Right ventricle myocardium inferior (tissue), 1 donor: ENCODE results near the gene FNBP1. TPM values are rescaled to one million over a fixed set of nuclear protein-coding genes. Genes with fewer than 3 reads are reported as not detected.
"Not testable (repeated sequence)": the region's sequence is repeated elsewhere in the genome, so short reads cannot be mapped to it uniquely, and the experiment has no call there.

Source experiments
- ATAC-seq: fragments of 200-7000 bp; cut with Tn5 transposase; one replicate; pipeline ENCODE4 v1.9.1; 2020; ENCODE audit warnings: mild to moderate bottlenecking, moderate library complexity
- DNase-seq: peaks from one replicate; pipeline ENCODE4 v3.0.0; 2021; ENCODE audit errors: missing footprints
- intact Hi-C: fragments of 100-400 bp; cut with DNase I; formaldehyde crosslinking; loops from one replicate; pipeline ENCODE4 v1.11.0; 2022
- total RNA-seq: library from RNA; stranded (reverse); fragmentation: NEBNext Ultra II Directional; extraction: Animal tissue kit (Norgen Biotek cat#: 25700); gene quantifications from one replicate; pipeline ENCODE4 v1.2.1, GENCODE V29; 2021
- donor health status: DM: no; HTN: yes; CAD: no; lungs with severe emphysema.

Gene FNBP1
- total RNA-seq, 1 donor from 2014 or later: 24.2 TPM

DNA sequence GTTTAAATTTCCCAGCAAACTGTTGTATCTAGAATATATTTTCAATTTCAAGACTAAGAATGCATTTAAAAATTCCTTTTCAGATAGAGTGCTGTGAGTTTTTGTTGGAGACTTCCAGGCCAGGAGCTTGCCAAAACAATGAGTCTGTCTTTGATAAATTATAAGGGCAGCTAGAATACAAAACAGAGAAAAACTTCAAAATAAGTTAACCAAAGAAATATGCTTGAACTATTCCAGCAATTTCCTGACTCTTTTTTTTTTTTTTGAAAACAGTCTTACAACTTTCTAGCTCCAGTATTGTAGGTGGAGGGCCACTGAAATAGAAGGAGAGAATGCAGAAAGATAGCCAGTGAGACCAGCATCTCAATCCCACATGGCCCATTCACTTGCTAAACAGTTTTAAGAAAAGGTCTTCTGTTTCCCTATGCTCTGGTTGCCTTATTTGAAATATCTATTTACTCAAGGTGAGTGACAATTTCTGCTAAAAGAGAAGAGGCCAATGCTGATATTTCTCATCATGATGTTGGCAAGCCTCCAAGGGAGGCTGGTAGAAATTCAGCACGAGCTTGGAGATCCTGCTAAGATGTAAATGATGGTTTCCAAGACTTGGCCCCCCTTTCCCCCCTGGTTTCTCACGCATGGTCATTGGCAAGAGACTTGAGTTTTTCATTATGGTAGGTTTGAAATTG is 104.6 kb downstream of the FNBP1 start:
- ATAC-seq: no peak

DNA sequence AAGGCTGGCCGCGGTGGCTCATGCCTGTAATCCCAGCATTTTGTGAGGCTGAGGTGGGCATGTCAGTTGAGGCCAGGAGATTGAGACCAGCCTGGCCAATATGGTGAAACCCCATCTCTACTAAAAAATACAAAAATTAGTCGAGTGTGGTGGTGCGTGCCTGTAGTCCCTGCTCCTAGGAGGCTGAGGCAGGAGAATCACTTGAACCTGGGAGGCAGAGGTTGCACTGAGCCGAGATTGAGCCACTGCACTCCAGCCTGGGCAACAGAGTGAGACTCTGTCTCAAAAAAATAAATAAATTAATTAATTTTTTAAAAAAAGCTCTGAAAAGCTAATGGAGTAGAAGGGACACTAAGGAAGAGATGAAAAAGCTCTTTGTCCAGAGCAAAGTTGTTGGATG is 105.1 kb downstream of the FNBP1 start:
- ATAC-seq, DNase-seq, intact Hi-C loops: not testable (repeated sequence)

More for the DNA sequence above, 104.6 kb downstream of the FNBP1 start:
- no peak for DNase-seq
- intact Hi-C loops: no loop called here

DNA sequence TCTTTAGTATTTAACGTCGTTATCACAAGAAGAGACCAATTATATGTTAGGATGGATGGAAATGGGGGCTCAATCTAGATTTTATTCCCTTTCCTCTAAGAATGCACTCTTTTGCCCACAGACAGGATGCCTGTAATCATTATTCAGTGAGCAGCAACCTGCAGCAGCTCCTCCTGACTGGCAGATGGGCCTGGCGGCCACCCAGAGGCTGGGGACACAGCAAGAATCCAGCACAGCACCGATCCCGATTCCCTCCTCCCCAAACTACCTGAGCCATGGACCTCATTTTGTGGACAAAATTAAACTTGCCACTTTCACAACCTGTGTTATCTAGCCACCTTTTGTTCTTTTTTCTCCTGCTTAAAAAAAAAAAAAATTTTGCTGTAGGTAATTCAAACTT is 106.8 kb downstream of the FNBP1 start:
- DNase-seq: no peak
- intact Hi-C loops: no loop called here
- no peak for ATAC-seq

DNA sequence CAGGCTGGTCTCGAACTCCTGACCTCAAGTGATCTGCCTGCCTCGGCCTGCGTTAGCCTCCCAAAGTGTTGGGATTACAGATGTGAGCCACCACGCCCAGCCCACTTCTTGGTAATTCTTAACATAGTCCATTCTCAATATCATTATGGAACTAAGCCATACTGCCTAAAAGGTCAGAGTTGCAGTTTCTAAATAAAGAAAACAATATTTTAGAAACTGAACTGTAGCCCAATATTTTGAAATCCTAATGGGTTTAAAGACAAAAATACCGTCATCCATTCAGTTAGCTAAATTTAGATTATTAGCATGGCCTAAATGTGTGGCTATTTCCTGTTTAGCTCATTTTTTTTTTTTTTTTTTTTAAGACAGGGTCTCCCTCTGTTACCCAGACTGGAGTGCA is 108.2 kb downstream of the FNBP1 start:
- DNase-seq (no peak), ATAC-seq (no peak)
- intact Hi-C loops: loop anchor here (2.0 kb wide), 1 partner anchor 30 kb away; no protein-coding TSS in a partner anchor

DNA sequence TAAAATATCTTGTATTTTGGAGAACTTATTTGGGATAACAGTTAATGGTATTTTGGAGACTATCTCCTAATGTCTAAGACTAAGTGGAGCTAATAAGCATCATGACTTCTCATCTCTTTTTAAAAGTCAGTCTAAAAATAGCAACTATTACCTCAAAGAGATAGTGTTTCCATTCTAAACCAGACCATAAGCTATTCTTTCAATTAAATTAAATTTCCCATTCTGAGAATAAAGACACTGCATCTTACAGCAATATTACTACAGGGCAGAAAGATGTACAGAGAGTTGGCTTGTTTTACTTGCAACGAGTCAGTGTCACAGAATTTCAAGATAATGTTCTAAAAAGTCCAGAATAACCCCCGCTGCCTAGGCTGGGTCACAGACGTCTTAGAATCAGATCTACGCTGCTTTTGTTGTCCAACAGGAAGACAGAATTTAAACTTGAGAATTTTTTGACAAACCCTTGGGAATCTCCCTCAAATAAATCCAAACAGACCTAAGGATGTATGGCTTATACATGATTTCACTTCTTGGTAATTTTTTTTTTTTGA is 108.9 kb downstream of the FNBP1 start:
- intact Hi-C loops: loop anchor here (2.0 kb wide), 1 partner anchor 31 kb away; no protein-coding TSS in a partner anchor
- ATAC-seq (no peak), DNase-seq (no peak)

DNA sequence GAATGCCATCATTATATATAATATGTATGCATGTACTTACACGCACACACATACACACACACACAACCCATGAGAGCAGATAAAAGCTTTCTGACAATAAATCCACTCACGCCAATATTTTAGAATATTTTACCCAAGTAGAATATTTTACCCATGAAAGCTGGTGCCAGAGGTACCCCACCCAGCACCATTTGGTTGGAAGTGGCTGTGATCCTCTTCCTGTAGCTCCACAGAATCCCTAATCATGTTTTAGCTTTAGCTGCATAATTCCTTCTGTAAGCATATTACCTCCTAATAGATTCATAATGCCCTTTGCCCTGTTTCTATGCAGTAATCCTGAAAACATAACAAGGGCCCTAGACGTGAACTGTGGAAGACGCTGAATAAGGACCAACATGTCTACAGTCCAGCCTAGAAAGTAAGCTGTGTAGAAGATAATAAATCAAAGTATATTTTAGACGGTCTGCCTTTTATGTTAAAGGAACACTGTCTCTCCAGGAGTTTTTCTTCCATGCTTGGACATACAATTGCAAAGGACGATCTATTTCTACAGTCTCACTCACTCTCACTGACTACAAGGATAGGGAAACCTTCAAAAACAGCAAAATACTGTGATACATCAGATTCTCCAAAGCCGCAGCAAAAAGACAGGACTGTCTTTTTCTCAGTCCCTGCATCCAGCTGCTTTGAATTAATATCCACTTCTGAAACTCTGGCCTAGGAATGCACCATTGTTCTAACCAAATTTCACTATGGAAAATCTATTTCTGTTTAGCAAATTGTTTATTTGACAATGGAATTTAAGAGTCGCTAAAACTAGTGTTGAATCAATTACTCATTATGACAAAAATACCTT is 109.6 kb downstream of the FNBP1 start:
- ATAC-seq (no peak), DNase-seq (no peak)
- intact Hi-C loops: loop anchor here (2.0 kb wide), 1 partner anchor 31 kb away; no protein-coding TSS in a partner anchor

DNA sequence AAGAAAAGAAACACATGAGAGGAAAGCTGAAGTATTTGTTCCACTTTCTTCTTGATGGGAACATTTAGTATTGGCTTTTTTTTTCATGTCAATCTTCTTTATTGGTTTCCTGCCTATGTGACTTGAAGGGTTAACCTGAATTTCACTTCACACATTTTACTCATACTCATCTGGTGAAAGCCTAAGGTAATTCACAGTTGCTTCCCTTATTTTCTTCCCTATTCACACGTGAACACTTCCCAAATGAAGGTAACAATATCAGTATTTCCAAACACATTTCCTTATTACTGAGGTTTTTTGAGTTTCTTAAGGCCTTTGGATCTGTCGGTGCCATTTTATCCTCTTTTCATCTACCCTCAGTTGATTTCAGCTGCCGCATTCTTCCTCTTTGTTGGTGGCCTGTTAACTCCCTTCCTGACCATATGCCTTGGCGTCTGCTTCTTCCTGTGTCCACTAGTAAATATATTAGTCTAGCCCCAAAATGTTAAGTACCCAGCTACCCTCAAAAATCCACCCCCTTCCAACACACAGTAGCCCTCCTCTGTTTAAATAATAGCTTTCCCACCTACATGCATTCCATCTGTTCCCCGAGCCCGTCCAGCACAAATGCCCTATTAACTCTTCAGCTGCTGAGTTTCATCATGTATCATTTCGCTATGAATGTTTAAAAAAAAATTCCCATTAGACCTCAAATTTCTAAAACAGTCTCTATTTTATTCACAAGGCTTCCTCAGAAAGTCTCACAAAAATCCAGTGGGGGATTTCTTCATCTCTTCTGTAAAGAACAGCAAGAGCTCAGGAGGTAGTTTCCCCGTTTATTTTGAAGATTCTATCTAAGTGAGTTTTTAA is 110.5 kb downstream of the FNBP1 start:
- no peak for DNase-seq
- intact Hi-C loops: no loop called here
- no peak for ATAC-seq

DNA sequence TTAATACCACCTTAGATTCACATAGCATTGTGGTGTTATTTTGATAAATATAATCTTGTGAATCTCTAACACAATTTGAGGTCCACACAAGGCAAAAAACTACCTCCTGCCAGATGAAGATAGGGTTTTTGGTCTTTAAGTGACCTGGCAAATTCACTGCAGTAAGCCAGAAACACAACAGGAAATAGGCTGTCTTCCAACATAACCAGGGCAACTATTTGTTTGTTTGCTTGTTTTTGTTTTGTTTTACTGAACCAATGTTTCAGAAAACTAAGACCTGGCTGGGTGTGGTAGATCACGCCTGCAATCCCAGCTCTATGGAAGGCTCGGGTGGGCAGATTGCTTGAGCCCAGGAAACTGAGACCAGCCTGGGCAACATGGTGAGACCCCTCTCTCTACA is 112.2 kb downstream of the FNBP1 start:
- intact Hi-C loops: no loop called here

DNA sequence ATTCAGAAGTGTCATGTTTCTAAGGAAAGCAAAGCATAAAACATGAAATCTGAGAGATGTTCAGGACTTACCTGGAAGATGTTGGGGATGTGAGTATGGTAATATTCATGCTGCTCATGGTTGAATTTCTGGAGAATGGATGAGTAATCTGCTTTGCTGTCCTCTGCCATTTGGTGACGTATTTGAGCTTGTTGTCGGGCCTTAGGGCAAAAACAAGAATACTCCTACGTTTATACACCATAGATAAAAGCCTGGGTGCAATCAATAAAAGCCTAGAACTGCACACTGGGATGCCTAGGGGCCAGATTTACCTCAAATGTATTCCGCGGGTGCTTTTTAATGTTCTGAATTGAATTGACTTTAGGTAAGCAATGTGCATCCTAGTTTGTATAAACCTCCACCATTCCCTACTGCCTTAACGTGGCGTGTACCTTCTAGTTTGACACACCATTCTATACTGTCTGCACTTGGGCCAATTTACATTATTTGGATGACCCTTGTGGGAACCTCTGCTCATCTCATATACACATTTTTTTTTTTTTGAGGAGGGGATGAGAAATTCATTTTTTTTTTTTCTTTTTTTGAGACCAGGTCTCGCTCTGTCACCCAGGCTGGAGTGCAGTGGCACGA is 113.4 kb downstream of the FNBP1 start:
- DNase-seq (no peak), ATAC-seq (no peak)
- intact Hi-C loops: no loop called here

More for the DNA sequence above, 112.2 kb downstream of the FNBP1 start:
- ATAC-seq (no peak), DNase-seq (no peak)

DNA sequence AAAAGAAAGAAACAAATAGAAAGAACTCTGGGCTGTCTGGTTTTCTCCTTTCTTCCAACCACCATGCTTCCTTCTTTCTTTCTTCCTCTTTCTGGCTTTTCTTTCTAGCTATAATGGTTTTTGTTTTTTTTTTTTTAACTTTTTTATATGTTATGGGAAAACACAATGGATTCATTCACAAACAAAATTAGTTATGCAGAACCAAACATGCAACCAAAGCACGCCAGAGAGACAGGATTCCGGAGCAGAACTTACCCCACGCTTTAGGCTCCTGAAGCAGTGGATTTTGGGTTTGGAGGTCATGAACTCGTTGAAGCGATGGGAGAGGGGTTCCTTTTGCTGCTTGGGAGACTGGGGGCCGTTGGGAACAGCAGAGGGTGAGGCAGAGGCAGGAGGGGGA is 119.4 kb downstream of the FNBP1 start:
- intact Hi-C loops: no loop called here
- DNase-seq (no peak), ATAC-seq (no peak)

DNA sequence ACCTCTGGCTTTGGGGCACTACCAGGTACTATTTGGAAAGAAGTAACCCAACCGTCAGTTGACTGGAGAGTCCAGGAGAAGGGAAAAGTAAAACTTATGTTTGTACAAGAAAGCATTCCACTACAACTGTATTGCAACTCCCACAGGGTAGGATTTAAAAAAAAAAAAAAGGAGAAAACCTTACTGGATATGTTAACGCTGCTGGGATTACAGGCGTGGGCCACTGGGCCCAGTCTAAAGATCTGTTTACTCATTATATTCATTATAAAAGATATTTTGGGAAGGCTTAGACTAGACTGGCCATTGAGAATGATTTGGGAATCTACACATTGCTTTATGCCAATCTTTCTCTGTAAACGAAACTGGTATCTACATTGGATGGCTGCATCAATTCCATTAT is 121.1 kb downstream of the FNBP1 start:
- ATAC-seq (no peak), DNase-seq (no peak)
- intact Hi-C loops: no loop called here

DNA sequence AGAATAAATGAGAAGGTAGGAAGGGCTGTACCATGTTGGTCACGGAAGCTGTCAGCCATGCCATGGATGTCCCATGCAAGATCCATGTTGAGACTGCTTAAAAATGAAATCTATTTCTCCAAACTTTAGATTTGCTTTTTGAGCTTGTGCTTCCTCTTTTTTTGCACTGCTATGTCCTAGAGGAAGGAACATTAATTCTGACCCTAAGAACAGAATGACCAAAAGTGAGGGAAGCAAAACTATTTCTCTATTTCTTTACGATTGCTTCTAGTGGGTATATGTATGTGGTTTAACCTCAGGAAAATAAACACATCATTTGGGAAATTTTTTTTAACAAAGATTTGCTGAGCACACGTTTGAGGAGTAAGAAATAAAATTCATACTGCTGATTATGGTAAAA is 123.1 kb downstream of the FNBP1 start:
- intact Hi-C loops: no loop called here
- DNase-seq: no peak
- ATAC-seq: peak; percentile 50

DNA sequence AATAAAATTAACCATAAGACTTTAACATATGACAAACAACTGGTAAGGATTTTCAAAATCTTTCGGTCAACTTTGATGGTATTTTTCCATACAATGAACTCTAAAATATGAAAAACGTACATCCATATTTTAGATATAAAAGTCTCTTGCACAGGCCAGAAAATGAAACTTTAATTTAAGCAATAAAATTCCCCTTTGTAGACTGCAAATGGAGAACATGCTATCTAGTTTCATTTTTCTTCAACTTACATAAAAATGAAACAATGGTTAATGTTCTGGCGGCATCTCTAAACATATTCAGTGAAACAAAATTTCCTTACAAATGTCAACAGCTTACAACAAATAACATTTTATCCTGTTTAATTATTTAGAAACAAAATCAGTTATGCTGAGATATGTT is 123.7 kb downstream of the FNBP1 start:
- DNase-seq (no peak), ATAC-seq (no peak)
- intact Hi-C loops: no loop called here

DNA sequence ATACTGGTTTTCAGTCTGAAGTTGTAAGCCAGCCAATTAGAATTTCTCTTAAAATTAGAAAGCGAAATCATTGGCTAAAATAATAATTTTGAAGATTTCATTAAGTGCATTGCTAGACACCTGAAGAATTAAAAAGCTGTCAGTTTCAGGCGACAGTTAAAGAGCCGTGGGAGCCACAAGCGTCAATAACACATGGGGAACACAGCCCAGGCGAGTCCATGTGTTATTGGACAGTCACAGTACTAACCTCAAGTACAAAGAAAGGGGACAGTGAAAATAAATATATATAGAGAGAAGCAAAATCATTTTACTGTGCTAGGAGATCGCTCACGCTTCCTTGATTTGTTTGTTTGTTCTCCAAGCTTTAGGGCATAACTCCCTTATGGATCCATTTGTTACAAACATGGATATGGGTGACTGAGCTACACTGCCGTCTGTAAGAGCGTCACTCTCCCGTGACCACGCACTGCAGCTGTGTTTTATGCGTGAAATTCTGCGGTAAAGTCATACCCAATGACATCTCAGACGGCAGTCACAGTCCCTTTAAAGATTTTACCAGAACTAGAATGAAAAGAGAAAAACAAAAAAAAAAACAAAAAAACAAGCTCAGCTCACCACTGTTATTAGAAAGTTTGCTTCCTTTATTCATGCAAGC is 124.6 kb downstream of the FNBP1 start:
- DNase-seq: no peak

DNA sequence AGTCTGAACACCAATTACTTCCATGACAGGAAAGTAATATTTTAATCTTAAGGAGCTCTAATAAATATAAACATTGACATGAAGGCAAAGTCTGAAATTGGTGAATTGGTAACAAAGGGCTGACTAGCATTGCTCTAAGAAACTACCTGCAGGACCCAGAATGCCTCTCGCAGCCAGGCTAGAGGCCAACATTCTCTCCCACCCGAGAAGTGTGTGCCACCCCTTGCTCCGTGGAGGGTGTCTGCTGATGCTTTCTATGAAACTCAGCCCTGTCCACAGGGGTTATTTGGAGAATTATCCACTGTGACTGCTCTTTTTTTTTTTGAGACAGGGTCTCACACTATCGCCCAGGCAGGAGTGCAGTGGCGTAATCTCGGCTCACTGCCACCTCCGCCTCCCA is 126.3 kb downstream of the FNBP1 start:
- intact Hi-C loops: no loop called here
- no peak for ATAC-seq
- no peak for DNase-seq

More for the DNA sequence above, 124.6 kb downstream of the FNBP1 start:
- intact Hi-C loops: no loop called here
- no peak for ATAC-seq

DNA sequence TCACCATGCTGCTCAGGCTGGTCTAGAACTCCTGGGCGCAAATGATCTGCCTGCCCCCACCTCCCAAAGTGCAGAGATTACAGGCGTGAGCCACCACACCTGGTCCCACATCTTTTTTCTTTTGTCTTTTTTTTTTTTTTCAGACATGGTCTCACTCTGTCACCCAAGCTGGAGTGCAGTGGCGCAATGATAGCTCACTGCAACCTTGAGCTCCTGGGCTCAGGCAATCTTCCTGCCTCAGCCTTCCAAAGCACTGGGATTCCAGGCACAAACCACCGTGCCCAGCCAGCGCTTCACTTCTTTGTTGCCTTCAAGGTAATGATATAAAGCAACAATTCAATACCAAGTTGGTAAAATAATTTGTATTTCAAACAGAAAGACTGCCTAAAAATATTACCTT is 128.9 kb downstream of the FNBP1 start:
- DNase-seq (no peak), ATAC-seq (no peak)
- intact Hi-C loops: no loop called here

DNA sequence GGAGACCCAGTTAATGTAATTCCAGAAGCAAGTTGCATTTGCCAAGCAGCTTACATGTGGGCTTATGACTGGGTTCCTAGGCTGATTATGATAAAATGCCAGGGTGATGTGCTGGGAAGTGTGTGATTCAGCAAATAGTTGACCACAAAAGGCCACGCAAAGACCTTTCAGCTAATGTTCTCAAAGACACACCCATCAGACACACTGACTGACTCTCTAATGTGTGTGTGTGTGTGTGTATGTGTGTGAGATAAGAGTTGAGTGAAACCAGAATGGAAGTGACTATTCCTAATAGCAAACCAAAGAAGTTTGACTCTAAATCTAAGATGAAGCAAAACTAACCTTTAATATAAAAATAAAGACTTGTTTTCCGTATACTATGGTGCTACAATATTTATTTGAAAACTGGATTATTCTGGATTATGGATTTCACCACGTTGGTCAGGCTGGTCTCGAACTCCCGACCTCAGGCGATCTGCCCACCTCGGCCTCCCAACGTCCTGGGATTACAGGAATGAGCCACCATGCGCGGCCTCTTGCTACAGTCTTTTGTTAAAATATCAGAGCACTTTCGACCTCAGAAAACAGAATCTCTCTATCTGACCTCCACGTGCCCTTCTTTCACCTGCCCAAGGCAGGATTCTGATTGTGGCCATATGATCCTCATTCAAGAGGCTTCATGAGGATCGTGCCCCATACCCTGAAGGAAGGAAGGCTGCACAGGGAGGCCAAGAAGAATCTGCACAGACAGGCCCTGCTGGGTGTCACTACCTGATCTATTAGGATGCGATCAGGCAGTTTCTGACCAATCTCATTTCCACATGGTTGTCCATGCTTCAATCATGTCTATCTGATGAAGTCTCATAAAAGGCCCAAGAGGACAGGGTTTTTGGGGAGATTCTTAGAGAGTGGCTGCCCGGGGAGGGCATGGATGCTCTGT is 132.1 kb downstream of the FNBP1 start:
- ATAC-seq (no peak), DNase-seq (no peak)
- intact Hi-C loops: no loop called here
